ENCODE results near the gene DYNLL2.

- TF ChIP-seq CTCF (IDR thresholded peaks at IDR 0.05) (no peak), POLR2A (IDR thresholded peaks at IDR 0.05) (no peak), EP300 (IDR thresholded peaks at IDR 0.05) (no peak)
Observed at GRCh38 chr17:58144801-58145200, 61.6 kb downstream of the DYNLL2 start.

Measured in ovary (tissue), 3 donors.